SHP77 (cell line): ENCODE results near the gene MAMSTR.
A peak's percentile ranks its signal among the peaks of the same experiment; 100 is the strongest.
"Not testable (repeated sequence)": the region's sequence is repeated elsewhere in the genome, so short reads cannot be mapped to it uniquely, and the experiment has no call there.

Experiments used
- DNase-seq, 2 experiments: peaks; one replicate each; lab custom pipeline; 2025; lab: John Stamatoyannopoulos, UW

MAMSTR gene

DNA sequence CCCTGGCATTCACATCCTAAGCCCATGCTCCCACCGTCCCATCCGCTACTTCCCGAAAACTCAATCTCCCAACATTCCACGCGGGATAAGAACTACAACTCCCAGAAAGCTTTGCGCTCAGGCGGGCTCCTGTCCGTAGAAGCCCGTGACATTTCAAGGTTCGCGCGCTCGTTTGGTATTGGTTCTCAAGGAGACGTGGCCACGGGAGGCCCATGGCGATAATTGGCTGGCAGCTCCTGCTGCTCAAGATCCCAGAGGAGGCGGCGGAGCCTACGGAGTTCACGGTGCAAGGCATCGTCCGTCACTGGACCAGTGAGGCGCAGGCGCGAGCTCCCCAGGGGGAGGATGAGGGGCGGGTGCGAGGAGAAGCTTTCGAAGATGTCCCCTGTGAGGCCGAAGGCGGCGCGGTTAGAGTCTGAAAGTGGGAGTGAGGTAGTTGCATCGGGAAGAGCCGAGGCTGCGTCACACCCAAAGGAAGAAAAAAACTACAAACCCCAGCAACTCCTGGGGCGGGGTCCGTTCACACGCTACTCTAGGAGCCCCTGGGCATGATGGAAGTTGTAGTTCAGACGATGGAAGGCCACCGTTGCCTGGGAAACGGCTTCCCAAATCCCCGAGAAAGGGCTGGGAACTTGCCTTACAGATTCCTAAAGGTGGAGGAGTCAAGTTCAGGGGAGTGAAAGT is 1.2 kb upstream of the MAMSTR start:
- DNase-seq = peak; percentile 97 to 99

DNA sequence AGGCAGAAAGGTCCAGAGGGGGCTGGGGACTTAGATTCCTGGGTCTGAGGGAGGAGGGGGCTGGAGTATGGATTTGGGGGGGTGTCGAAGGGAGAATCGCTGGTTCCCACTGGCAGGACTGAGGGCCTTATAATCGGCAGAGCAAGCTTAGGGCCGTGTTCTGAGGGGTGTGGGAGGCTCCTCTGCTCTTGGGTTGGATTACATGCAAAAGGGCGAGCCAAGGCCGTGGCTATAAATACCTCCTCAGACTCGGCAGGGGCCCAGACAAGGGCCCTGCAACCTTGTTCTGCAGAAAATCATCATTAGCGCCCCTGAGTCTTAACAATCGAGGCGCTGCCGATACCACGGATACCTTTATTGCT is 707 bp upstream of the MAMSTR start:
- DNase-seq = no peak

DNA sequence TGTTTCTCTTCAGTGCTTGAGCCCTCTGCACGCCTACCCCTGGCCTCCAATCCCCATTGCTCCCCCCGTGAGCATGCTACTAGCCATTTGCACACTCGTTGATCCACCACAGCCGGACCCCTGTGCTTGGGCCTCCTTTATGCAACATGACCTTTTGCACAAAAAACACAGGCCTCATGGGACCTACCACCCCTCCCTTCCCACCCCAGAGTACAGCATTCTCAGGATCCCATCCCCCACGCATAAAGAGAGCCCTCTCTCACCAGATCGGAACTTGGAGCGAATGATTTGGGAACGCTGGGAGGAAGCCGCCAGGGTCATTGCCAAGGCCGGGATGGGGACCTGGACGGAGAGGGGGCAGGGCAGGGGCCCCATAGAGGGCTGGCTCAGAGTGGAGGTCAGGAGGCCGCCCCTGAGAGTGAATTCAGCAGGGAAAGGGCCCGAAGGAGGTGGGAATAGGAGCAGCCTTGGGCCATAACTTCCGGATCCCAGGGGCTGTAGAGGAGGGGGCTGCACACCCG is 754 bp downstream of the MAMSTR start:
- DNase-seq = no peak

DNA sequence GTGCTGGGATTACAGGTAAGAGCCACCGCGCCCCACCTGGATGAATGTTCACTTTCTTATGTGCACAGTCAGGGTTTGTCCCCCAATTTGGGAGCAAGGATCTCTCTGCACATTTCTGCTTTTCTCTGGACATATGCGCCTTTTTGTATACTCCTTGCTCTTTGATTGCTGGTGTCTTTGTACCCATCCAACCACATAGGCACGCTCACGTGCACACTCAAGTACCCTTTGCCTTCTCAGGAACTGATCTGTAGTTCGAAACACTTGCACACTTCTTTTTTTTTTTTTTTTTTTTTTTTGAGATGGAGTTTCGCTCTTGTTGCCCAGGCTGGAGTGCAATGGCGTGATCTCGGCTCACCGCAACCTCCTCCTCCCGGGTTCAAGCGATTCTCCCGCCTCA is 1.4 kb downstream of the MAMSTR start:
- DNase-seq = not testable (repeated sequence)

DNA sequence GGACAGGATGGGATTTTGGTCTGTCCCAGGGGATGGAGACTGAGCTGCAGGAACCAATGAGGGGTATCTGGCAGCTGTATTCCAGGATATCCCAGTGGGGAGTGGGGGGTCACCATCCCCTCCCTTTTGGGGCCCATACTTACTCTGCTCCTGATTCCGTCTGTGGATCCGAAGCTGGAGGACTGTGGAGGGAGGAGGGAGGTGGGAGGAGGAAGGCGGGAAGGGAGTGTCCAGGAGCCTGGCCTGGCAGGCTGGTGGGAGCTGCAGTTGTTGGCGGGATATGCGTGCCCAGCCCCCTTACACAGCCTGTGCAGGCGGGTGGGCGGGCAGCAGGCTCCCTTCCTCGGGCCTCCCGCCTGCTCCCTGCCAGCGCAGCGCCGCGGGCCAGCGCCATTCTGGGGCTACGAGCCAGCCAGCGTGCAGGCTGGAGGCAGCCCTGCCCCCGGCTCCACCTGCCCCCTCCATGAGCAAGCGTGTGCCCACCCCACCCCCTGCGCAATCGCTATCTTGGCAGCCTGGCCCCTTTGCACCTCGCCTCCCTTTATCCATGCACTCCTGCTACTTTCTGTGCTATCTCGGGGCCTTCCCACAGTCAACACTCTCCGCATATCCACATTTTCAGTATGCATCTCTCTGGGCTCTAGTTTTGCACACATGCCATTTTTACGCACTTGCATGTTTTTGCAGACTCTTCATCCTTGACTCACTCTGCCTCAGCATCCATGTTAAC is 2.8 kb downstream of the MAMSTR start:
- DNase-seq = peak; percentile 46 to 58

DNA sequence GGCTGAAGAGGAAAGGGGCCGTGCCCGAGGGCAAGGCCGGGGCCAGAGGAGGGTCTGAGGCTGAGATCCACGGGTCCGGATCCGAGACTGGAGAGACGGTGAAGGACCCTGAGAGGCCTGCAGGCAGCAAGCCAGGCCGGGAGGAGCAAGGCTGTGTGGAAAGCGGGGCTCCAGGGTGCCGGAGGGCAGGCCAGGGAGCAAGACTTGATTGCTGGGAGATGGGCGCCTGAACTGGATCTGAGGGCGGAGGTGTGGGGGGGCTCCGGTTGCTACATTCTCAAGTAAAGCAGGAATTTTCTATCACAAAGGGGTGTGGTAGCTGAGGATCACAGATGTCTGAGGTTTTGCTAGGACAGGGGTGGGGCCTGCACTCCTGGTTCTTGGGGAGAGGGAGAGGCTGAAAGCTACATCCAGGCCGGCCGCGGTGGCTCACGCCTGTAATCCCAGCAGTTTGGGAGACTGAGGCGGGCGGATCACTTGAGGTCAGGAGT is 3.8 kb downstream of the MAMSTR start:
- no peak for DNase-seq

DNA sequence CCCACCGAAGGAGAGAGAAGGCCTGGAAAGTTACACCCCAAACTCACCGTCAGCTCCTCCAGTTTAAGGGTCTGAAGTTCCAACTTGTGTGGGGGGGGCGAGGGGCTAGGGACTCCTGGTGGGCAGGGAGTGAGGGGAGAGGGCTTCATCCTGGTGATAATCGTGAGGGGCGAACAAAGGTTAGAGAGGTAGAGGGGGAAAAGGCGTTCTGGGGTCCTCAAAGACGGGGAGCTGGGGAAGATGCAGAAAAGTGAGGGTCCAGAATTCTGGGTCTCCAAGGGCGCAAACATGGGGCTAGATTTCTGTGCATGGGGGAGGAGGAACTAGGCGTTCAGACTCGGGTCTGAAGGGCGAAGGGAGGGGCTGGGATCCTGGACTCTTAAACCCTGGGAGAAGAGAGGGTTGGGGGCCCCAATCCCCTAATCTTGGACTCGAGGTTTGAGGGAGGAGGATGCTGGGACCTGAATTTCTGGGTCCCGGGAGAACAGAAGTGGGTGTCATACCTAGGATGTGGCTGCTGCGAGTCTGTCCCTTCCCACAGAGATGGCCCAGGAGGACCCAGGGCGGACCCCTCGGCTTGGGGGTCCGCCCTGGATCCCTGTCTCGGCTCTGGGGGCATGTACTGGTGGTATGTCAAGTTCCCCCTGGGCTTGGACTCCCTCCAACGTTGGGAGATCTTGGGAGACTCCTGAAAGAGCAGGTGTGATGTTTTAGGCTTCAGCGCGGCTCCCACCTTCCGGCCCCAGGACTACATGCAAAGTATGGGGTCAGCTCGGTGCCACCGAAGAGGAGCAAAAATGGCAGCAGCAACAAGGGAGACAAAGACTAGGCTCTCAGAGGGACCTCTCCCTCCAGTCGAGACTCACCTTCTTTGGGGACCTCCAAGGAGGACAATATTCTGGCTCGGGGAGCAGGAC is 4.5 kb downstream of the MAMSTR start:
- no peak for DNase-seq

DNA sequence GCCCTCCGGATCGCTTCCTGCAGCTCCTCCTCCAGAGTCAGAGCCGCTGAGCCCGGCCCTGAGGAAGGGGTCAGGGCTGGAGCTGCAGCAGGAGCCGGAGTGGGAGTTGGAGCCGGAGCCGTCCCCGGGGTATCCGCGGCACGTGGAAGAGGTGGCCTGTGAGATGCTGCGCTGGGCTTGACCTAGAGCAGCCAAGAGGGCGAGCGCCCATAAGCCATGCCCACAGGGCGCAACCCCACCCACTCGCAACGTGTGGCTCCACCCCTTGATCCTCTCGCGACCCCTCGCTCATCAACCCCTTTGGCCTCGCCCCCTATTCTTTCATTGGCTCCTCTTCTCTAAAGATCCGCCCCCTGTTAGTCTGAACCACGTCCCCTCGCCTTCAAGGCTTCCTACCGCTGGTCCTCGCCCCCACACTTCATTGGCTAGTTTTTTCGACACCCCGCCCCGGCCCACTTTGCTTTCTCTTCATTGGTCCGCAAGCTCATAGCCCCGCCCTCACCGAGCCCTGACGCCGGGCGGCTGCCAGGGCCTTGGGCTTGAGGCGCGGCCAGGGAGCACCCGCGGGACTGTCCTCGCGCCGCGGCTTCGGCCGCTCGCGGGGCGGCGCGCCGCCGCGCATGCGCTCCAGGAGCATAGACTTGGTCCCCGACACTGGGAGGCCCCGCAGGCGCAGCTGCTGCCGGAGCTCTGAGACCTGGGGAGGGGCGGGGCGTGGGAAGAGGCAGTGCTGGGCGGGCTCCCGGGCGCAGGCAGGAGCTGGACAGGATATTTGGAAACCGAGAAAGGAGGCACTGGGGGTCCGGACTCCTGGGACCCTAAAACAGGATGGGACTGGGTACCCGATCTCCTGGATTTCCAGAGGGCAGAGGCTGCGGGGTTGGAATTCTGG is 5.4 kb downstream of the MAMSTR start:
- peak; percentile 99 for DNase-seq

DNA sequence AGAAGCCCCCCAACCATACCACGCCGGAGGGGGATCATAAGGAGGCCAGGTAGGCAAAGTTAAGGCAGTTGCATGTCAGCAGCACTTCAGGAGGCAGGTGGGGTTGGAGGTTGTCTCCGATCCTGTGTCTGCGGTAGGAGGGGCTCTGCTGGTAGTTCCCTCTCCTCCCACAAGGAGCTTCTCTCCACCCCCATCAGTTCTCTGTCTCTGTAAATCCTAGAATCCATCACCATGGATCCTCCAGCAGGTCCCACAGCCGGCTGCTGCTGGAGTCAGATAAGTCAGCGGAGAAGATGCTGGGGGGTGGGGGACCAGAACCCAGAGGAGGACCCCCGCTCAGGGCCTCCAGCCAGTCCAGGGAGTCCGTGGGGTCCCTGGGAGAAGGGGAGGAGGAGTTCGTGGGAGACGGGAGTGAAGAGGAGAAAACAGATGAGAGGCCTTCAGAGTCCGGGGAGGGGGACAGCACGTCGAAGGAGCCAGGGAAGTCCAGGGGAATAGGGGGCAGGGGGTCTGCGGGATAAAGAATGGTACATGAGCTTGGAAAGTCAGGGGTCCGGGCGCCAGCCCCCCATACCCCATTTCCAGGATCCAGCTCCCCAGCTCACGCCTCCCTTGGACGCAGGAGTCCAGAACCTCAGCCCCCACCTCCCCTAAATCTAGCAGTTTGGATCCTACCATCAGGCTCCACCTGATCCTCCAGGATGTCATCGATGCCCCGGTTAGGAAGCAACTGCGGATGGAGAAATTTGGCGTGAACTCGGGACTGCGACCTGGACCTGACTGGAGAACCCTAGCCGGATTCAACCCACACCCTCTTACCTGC is 6.3 kb downstream of the MAMSTR start:
- no peak for DNase-seq

DNA sequence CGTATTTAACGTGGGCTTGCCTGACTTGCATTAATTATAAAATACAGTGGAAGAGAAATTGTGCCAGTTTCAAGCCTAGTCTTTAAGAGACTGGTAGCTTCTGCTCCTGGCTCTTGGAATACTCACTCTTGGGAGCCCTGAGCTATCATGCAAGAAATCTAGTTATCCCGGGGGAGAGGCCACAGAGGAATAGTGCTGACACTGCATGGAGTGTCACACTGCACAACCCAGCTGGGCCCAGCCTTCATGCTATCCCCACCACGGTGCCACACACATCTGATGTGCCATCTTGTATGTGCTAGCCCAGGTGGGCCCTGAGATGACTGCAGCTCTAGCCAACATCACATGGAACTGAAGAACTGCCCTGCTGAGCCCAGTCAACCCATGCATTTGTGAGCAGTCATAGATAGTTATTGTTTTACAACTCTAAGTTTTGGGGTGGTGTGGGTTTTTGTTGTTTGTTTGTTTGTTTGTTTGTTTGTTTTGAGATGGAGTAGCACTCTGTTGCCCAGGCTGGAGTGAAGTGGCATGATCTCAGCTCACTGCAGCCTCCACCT is 8.3 kb downstream of the MAMSTR start:
- no peak for DNase-seq

DNA sequence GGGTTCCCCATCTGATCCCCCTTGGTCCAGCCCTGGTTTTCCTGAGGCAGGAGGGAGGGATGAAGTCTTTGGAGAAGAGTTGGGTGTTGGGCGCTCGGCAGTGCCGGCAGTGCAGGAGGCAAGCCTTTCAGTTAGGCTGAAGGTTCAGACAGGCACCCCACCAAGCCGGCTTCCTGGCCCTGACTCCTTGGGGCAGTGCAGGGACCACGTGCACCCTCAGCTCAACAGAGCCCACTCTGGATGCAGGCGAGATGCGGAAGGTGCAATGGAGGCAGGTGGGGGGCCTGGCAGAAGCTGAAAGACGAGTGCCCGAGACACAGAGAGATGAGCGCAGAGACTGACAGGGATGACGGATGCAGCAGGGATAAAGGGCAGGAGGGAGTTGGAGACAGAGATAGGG is 11.1 kb downstream of the MAMSTR start:
- DNase-seq = no peak

DNA sequence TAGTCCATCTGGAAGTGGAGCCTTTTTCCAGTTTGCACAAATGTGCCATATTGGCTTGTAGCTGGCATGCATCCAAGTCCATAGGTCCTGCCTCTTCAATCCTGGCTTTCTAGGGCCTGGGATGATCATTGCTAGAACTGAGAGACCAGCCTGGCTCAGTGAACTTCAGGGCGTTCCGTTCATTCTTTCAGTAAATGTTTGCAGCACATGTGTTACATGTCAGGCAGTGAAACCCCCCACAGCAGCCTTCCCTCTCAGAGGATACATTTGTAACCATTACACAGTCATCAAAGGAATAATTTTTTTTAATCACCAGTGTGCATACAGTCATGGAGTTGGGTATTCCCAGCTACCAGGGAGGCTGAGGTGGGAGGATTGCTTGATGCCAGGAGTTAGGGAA is 14.1 kb downstream of the MAMSTR start:
- no peak for DNase-seq

DNA sequence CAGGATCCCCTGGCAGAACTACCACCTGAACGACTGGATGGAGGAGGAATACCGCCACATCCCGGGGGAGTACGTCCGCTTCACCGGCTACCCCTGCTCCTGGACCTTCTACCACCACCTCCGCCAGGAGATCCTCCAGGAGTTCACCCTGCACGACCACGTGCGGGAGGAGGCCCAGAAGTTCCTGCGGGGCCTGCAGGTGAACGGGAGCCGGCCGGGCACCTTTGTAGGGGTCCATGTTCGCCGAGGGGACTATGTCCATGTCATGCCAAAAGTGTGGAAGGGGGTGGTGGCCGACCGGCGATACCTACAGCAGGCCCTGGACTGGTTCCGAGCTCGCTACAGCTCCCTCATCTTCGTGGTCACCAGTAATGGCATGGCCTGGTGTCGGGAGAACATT is 16.2 kb downstream of the MAMSTR start:
- no peak for DNase-seq

DNA sequence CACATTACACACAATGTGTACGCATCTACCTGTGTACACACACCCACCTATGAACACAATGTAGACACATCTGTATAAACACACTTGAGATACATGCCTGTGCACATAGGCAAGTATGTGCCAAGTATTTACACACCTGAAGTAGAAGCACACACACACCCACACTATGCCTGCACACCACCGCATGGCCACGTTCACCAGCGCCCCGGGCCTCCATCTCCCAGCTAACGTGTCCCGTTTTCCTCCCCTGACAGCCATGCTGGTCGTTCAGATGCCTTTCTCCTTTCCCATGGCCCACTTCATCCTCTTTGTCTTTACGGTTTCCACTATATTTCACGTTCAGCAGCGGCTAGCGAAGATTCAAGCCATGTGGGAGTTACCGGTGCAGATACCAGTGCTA is 16.8 kb downstream of the MAMSTR start:
- DNase-seq = no peak

DNA sequence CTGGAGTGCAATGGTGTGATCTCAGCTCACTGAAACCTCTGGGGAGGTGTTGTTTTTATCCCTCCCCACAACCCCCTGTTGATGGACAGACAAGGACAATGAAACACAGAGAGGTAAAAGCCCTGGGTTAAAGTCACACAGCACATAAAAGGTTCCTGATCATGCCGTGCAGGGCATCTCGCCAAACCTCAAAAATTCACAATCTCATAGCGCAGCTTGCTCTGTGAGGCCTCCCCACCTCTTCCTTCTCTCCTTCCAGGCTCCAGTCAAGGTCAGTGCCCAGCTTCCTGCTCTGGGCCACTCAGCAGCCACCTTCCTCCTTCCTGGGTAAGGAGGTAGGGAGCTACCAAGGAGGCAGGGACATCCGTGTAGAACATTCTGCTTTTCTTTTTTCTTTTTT is 21.5 kb downstream of the MAMSTR start:
- no peak for DNase-seq

DNA sequence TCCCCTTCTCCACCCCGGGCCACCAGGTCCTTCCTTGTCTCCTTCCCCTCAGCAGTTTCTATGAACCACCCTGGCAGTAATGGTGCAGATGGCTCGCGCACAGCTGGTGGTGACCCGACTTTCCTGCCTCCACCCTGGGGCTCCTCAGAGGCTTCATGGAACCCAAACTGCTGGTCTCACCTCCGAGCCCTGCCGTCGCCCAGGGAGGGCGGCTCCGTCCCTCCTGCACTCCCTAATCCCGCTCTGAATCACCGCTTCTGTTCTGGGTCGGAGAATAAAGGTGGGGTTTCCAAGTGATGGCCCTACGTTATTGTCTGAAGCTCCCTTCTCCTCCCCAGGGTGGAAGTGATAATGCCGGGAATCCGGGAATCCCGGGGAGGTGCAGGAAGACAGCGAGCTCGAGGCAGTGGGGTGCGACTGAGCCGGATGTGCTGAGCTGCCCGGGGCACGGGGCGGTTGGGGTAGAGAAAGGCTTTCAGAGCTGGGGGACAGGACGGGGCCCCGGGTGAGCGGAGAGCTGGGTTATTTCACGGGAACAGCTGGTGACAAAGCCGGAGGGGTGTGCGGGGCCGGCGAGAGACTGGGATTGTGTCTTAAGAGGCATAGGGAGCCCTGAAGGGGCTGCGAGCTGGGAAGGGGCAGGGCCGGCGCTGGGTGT is 23.0 kb downstream of the MAMSTR start:
- no peak for DNase-seq

DNA sequence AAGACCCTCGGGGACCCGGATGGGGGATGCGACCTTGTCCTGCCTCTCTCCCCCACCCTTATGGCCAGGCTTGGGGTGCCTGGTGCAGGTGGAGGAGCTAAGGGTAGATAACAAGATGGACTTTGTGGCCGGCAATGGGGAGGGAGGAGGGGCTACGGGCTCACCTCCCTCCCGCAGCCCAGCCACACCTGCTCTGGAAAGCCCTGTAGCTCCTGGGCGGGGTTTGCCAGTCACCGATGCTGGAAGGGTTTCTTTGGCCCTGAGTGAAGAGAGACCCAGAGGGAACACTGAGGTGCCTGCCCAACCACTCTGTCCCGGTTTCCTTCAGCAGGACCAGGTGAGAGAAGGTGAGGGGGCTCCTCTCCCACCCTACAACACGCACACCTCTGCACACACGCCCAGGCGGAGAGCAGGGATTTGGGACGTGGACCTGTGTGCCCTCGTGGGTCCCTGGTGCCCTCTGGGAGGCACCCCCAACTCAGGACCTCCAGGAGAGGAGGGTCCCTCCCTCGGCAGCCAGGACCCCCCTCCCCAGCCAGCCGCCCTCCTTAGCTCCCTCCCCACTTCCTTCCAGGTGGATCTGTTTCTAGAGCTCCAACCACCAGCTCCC is 23.7 kb downstream of the MAMSTR start, which contains the start of gene FUT2:
Gene FUT2 (plus strand): TSS at position 229 of the 610 bp plus-strand sequence. CDS start 6,986 bp downstream, outside the sequence.
- DNase-seq = peak in 1 of 2 experiments; percentile 25

DNA sequence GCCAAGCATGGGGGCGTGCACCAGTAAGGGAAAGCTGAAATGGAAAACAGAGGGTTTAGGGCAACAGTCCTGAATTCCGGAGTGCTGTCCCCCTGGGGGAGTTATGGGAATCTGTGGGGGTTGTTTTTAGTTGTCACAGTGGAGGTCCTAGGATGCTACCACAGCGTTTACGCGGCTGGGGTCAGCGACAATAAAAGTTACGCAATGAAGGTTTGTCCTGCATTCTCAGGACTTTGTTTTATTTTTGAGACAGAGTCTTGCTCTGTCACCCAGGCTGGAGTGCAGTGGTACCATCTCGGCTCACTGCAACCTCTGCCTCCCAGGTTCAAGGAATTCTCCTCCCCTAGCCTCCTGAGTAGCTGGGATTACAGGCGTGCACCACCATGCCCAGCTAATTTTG is 25.9 kb downstream of the MAMSTR start:
- DNase-seq = not testable (repeated sequence)

DNA sequence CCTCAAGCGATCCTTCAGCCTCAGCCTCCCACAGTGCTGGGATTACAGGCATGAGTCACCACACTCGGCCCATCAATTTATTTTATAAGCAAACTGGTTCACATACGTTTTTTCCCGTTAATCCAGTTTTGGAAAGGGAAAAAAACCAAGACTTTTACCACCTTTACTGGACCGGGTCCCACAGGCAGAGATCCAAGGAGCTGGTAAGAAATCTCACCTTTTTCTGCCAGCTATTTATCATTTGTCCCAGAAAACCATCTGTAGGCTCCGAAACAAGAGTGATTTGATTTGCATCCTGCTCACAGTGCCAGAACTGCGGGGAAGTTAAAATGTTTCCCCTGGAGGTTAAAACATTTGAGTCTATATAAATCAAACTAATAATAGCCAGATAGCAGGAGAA is 30.1 kb downstream of the MAMSTR start:
- DNase-seq = no peak
